Measurements from ENCODE around the gene UPF2. TPM values are rescaled to one million over a fixed set of nuclear protein-coding genes. Genes with fewer than 3 reads are reported as not detected.

The UPF2 gene
- total and polyA plus RNA-seq, 2 of the 13 experiments (the other 11 are each of a cell fraction or from before 2014, with no cell fraction given): 6.2 to 14.5 TPM

DNA sequence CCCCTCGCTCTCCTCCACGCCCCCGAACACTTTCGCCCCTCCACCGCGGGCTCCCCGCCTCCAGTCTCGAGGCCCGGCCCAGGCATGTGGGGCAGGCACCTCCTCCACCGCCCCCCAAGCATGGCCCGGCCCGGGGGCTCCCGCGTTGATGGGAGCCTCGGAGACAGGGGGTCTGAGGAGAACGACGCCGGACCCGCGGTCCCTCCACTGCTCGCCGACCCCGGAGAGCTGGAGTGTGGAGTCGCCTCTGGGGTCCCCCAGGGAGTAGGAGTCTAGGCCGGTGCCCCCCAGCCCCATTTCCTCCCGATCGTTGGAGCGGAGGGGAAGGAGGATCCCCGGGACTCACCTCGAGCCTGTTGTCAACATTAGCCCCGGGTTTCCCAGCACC lies 206 bp downstream of the UPF2 start (continued):
- 0 out of 2 replicates have a peak, but pooled peaks have one; percentile 3 for TF ChIP-seq ZBTB7B (CRISPR knock-in tag; IDR thresholded peaks at IDR 0.05)
- peak; percentile 32; the same call in 1 of the 2 replicates for TF ChIP-seq KDM5B (CRISPR knock-in tag; IDR thresholded peaks at IDR 0.05; ENCODE audit: borderline replicate concordance)
- TF ChIP-seq RARA (CRISPR knock-in tag; IDR thresholded peaks at IDR 0.05): no peak
- TF ChIP-seq ELF3 (CRISPR knock-in tag; IDR thresholded peaks at IDR 0.05): no peak
- TF ChIP-seq HNRNPLL (IDR thresholded peaks at IDR 0.05; ENCODE audit: low read depth, low read length, poor library complexity, severe bottlenecking): peak; percentile 35
- no peak for TF ChIP-seq ZNF563 (CRISPR knock-in tag; IDR thresholded peaks at IDR 0.05)
- TF ChIP-seq, protein P1, sequence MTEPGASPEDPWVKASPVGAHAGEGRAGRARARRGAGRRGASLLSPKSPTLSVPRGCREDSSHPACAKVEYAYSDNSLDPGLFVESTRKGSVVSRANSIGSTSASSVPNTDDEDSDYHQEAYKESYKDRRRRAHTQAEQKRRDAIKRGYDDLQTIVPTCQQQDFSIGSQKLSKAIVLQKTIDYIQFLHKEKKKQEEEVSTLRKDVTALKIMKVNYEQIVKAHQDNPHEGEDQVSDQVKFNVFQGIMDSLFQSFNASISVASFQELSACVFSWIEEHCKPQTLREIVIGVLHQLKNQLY (CRISPR knock-in tag; IDR thresholded peaks at IDR 0.05): no peak
- TF ChIP-seq, protein P2, sequence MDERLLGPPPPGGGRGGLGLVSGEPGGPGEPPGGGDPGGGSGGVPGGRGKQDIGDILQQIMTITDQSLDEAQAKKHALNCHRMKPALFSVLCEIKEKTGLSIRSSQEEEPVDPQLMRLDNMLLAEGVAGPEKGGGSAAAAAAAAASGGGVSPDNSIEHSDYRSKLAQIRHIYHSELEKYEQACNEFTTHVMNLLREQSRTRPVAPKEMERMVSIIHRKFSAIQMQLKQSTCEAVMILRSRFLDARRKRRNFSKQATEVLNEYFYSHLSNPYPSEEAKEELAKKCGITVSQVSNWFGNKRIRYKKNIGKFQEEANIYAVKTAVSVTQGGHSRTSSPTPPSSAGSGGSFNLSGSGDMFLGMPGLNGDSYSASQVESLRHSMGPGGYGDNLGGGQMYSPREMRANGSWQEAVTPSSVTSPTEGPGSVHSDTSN (CRISPR knock-in tag; IDR thresholded peaks at IDR 0.05): no peak
- TF ChIP-seq CEBPG (CRISPR knock-in tag; IDR thresholded peaks at IDR 0.05): no peak
- TF ChIP-seq, protein P3, sequence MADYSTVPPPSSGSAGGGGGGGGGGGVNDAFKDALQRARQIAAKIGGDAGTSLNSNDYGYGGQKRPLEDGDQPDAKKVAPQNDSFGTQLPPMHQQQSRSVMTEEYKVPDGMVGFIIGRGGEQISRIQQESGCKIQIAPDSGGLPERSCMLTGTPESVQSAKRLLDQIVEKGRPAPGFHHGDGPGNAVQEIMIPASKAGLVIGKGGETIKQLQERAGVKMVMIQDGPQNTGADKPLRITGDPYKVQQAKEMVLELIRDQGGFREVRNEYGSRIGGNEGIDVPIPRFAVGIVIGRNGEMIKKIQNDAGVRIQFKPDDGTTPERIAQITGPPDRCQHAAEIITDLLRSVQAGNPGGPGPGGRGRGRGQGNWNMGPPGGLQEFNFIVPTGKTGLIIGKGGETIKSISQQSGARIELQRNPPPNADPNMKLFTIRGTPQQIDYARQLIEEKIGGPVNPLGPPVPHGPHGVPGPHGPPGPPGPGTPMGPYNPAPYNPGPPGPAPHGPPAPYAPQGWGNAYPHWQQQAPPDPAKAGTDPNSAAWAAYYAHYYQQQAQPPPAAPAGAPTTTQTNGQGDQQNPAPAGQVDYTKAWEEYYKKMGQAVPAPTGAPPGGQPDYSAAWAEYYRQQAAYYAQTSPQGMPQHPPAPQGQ (CRISPR knock-in tag; IDR thresholded peaks at IDR 0.05; ENCODE audit: borderline replicate concordance): no peak
- no peak for TF ChIP-seq ZFP36 (IDR thresholded peaks at IDR 0.05; ENCODE audit: borderline replicate concordance, low read depth, low read length, partially characterized antibody)
- TF ChIP-seq KMT2B (CRISPR knock-in tag; IDR thresholded peaks at IDR 0.05): no peak
- no peak for TF ChIP-seq FOXM1 (CRISPR knock-in tag; IDR thresholded peaks at IDR 0.05)
- TF ChIP-seq ZNF501 (CRISPR knock-in tag; IDR thresholded peaks at IDR 0.05): 0 out of 2 replicates have a peak, but pooled peaks have one; percentile 7
- TF ChIP-seq, protein P4, sequence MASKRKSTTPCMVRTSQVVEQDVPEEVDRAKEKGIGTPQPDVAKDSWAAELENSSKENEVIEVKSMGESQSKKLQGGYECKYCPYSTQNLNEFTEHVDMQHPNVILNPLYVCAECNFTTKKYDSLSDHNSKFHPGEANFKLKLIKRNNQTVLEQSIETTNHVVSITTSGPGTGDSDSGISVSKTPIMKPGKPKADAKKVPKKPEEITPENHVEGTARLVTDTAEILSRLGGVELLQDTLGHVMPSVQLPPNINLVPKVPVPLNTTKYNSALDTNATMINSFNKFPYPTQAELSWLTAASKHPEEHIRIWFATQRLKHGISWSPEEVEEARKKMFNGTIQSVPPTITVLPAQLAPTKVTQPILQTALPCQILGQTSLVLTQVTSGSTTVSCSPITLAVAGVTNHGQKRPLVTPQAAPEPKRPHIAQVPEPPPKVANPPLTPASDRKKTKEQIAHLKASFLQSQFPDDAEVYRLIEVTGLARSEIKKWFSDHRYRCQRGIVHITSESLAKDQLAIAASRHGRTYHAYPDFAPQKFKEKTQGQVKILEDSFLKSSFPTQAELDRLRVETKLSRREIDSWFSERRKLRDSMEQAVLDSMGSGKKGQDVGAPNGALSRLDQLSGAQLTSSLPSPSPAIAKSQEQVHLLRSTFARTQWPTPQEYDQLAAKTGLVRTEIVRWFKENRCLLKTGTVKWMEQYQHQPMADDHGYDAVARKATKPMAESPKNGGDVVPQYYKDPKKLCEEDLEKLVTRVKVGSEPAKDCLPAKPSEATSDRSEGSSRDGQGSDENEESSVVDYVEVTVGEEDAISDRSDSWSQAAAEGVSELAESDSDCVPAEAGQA (IDR thresholded peaks at IDR 0.05; ENCODE audit: low read depth): no peak
- TF ChIP-seq, protein P4 (CRISPR knock-in tag; IDR thresholded peaks at IDR 0.05; ENCODE audit: borderline replicate concordance): no peak
- 0 out of 2 replicates have a peak, but pooled peaks have one; percentile 59 for TF ChIP-seq ZSCAN31 (CRISPR knock-in tag; IDR thresholded peaks at IDR 0.05; ENCODE audit: low read depth)
- TF ChIP-seq NFE2 (CRISPR knock-in tag; IDR thresholded peaks at IDR 0.05): no peak
- TF ChIP-seq TMF1 (CRISPR knock-in tag; IDR thresholded peaks at IDR 0.05; ENCODE audit: low read depth): no peak
- no peak for TF ChIP-seq ZNF292 (CRISPR knock-in tag; IDR thresholded peaks at IDR 0.05; ENCODE audit: borderline replicate concordance, low read depth)
- TF ChIP-seq, protein P5, sequence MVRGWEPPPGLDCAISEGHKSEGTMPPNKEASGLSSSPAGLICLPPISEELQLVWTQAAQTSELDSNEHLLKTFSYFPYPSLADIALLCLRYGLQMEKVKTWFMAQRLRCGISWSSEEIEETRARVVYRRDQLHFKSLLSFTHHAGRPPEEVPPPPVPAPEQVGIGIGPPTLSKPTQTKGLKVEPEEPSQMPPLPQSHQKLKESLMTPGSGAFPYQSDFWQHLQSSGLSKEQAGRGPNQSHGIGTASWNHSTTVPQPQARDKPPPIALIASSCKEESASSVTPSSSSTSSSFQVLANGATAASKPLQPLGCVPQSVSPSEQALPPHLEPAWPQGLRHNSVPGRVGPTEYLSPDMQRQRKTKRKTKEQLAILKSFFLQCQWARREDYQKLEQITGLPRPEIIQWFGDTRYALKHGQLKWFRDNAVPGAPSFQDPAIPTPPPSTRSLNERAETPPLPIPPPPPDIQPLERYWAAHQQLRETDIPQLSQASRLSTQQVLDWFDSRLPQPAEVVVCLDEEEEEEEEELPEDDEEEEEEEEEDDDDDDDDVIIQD (CRISPR knock-in tag; IDR thresholded peaks at IDR 0.05; ENCODE audit: low read depth): no peak
